WTC11 (cell line): Measurements from ENCODE around the gene KLHL22. TPM values are rescaled to one million over a fixed set of nuclear protein-coding genes. Genes with fewer than 3 reads are reported as not detected.

ENCODE experiments used
- ATF1 ChIP-seq: sonication (generic); formaldehyde crosslinking; IDR thresholded peaks from 2 replicates; pipeline ENCODE4 v1.8.1; 2023; ENCODE audit warnings: mild to moderate bottlenecking, moderate library complexity, missing genetic modification reagents
- CBFB ChIP-seq: sonication (generic); formaldehyde crosslinking; IDR thresholded peaks from 2 replicates; pipeline ENCODE4 v1.8.1; 2022; ENCODE audit warnings: mild to moderate bottlenecking, low read depth, missing genetic modification reagents
- CREB1 ChIP-seq: sonication (generic); formaldehyde crosslinking; IDR thresholded peaks from 2 replicates; pipeline ENCODE4 v1.8.0; 2023; ENCODE audit warnings: mild to moderate bottlenecking, missing genetic modification reagents
- JAZF1 ChIP-seq: fragments of 250-450 bp; sonication (Bioruptor Pico); IDR thresholded peaks from 2 replicates; pipeline ENCODE4 v1.9.0; 2021; ENCODE audit warnings: moderate library complexity, mild to moderate bottlenecking, inconsistent platforms
- KAT7 ChIP-seq: sonication (generic); formaldehyde crosslinking; IDR thresholded peaks from 2 replicates; pipeline ENCODE4 v1.8.1; 2023; ENCODE audit warnings: missing genetic modification reagents, mild to moderate bottlenecking, borderline replicate concordance
- NR1H2 ChIP-seq: sonication (generic); formaldehyde crosslinking; IDR thresholded peaks from 2 replicates; pipeline ENCODE4 v1.9.0; 2021; ENCODE audit warnings: mild to moderate bottlenecking, moderate library complexity, missing genetic modification reagents
- PRRX2 ChIP-seq: fragments of 250-450 bp; sonication (Bioruptor Pico); IDR thresholded peaks from 2 replicates; pipeline ENCODE4 v1.8.0; 2021; ENCODE audit warnings: mild to moderate bottlenecking
- SMAD4 ChIP-seq: sonication (generic); formaldehyde crosslinking; IDR thresholded peaks from 2 replicates; pipeline ENCODE4 v1.8.0; 2022; ENCODE audit warnings: mild to moderate bottlenecking, missing genetic modification reagents
- SOX15 ChIP-seq: fragments of 250-450 bp; sonication (Bioruptor Pico); IDR thresholded peaks from 2 replicates; pipeline ENCODE4 v1.9.0; 2021; ENCODE audit warnings: mild to moderate bottlenecking
- SP1 ChIP-seq: sonication (generic); formaldehyde crosslinking; conservative IDR thresholded peaks from 2 replicates; pipeline ENCODE4 v1.8.1; 2022; ENCODE audit warnings: missing genetic modification reagents
- TEAD4 ChIP-seq: sonication (generic); formaldehyde crosslinking; IDR thresholded peaks from 2 replicates; pipeline ENCODE4 v1.8.0; 2022; ENCODE audit warnings: mild to moderate bottlenecking, missing genetic modification reagents
- ZNF219 ChIP-seq: sonication (generic); formaldehyde crosslinking; IDR thresholded peaks from 2 replicates; pipeline ENCODE4 v1.8.0; 2023; ENCODE audit warnings: missing genetic modification reagents, mild to moderate bottlenecking, borderline replicate concordance
- ZNF317 ChIP-seq: sonication (generic); formaldehyde crosslinking; IDR thresholded peaks from 2 replicates; pipeline ENCODE4 v1.8.1; 2023; ENCODE audit warnings: low read depth, mild to moderate bottlenecking, moderate library complexity, missing genetic modification reagents, borderline replicate concordance
- total RNA-seq: library from RNA; stranded (reverse); gene quantifications from 3 replicates; pipeline ENCODE4 v1.2.3, GENCODE V29; 2021
- TF ChIP-seq, protein P1 (sequence below): sonication (generic); formaldehyde crosslinking; IDR thresholded peaks from 2 replicates; pipeline ENCODE4 v1.8.1; 2023; ENCODE audit warnings: mild to moderate bottlenecking, missing genetic modification reagents, moderate library complexity
- TF ChIP-seq, protein P2 (sequence below): fragments of 250-450 bp; sonication (Bioruptor Pico); IDR thresholded peaks from 2 replicates; pipeline ENCODE4 v1.9.0; 2021; ENCODE audit warnings: mild to moderate bottlenecking
- TF ChIP-seq, protein P3 (sequence below): fragments of 250-450 bp; sonication (Bioruptor Pico); IDR thresholded peaks from 2 replicates; pipeline ENCODE4 v2.1.2; 2022; ENCODE audit warnings: mild to moderate bottlenecking, moderate library complexity
- TF ChIP-seq, protein P4 (sequence below): sonication (generic); formaldehyde crosslinking; IDR thresholded peaks from 2 replicates; pipeline ENCODE4 v1.8.0; 2022; ENCODE audit warnings: missing genetic modification reagents
- TF ChIP-seq, protein P5 (sequence below): sonication (generic); formaldehyde crosslinking; IDR thresholded peaks from 2 replicates; pipeline ENCODE4 v1.8.1; 2023; ENCODE audit warnings: mild to moderate bottlenecking, missing genetic modification reagents
- TF ChIP-seq, protein P6 (sequence below): fragments of 200-600 bp; IDR thresholded peaks from 2 replicates; pipeline ENCODE4 v1.8.0; 2022; ENCODE audit warnings: antibody characterized with exemption

KLHL22 gene
- total RNA-seq, 1 experiment from 2014 or later, result 15.7 TPM

DNA sequence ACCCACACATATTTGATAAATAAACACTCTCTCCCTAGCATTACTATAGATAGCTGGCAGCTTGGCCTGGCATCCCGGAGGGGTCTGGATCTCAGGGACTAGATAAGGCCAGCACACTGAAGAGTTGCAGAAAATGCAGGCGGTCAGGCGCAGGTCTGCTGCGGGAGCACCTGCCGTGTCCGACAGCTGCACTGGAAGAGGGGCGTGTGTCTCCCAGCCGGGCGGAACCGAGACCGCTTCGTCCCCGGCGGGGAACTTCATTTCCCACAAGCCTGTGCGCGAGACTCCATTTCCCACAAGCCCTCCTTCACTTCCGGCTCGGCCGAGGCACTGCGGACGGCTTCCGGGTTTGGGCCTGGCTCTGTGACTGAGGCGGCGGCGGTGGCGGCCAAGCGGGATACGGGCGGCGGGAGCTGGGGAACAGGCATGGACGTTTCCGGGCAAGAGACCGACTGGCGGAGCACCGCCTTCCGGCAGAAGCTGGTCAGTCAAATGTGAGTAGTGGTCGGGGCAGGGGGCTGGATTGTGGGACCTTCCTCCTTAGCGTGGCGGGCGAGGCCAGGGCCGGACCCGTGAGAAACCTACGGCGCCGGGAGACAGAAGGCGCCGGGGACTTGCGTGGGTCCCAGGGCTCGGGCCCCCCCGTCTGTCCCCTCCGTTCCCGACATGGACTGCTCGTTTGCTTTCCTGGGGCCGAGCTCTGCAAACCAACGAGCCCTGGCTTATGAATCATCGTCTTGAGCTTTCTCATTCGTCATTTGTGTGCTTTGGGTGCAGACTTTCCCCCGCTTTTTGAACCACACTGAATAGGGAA, 11.9 kb upstream of the KLHL22 start, which contains the start of gene MED15 (continued):
- TF ChIP-seq, protein P1, sequence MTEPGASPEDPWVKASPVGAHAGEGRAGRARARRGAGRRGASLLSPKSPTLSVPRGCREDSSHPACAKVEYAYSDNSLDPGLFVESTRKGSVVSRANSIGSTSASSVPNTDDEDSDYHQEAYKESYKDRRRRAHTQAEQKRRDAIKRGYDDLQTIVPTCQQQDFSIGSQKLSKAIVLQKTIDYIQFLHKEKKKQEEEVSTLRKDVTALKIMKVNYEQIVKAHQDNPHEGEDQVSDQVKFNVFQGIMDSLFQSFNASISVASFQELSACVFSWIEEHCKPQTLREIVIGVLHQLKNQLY (CRISPR knock-in tag), result no peak
- TF ChIP-seq, protein P2, sequence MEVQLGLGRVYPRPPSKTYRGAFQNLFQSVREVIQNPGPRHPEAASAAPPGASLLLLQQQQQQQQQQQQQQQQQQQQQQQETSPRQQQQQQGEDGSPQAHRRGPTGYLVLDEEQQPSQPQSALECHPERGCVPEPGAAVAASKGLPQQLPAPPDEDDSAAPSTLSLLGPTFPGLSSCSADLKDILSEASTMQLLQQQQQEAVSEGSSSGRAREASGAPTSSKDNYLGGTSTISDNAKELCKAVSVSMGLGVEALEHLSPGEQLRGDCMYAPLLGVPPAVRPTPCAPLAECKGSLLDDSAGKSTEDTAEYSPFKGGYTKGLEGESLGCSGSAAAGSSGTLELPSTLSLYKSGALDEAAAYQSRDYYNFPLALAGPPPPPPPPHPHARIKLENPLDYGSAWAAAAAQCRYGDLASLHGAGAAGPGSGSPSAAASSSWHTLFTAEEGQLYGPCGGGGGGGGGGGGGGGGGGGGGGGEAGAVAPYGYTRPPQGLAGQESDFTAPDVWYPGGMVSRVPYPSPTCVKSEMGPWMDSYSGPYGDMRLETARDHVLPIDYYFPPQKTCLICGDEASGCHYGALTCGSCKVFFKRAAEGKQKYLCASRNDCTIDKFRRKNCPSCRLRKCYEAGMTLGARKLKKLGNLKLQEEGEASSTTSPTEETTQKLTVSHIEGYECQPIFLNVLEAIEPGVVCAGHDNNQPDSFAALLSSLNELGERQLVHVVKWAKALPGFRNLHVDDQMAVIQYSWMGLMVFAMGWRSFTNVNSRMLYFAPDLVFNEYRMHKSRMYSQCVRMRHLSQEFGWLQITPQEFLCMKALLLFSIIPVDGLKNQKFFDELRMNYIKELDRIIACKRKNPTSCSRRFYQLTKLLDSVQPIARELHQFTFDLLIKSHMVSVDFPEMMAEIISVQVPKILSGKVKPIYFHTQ (CRISPR knock-in tag), result no peak
- no peak for TF ChIP-seq KAT7 (CRISPR knock-in tag)
- TF ChIP-seq NR1H2, result no peak
- no peak for TF ChIP-seq ZNF317 (CRISPR knock-in tag)
- TF ChIP-seq PRRX2 (CRISPR knock-in tag), result no peak
- TF ChIP-seq SP1, result peak; percentile 71
- TF ChIP-seq SOX15, result no peak
- no peak for TF ChIP-seq ATF1
- no peak for TF ChIP-seq CBFB (CRISPR knock-in tag)
- no peak for TF ChIP-seq TEAD4 (CRISPR knock-in tag)
- TF ChIP-seq, protein P3, sequence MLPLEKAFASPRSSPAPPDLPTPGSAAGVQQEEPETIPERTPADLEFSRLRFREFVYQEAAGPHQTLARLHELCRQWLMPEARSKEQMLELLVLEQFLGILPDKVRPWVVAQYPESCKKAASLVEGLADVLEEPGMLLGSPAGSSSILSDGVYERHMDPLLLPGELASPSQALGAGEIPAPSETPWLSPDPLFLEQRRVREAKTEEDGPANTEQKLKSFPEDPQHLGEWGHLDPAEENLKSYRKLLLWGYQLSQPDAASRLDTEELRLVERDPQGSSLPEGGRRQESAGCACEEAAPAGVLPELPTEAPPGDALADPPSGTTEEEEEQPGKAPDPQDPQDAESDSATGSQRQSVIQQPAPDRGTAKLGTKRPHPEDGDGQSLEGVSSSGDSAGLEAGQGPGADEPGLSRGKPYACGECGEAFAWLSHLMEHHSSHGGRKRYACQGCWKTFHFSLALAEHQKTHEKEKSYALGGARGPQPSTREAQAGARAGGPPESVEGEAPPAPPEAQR (CRISPR knock-in tag), result no peak
- no peak for TF ChIP-seq ZNF219 (CRISPR knock-in tag)
- no peak for TF ChIP-seq CREB1 (CRISPR knock-in tag)
- TF ChIP-seq, protein P4, sequence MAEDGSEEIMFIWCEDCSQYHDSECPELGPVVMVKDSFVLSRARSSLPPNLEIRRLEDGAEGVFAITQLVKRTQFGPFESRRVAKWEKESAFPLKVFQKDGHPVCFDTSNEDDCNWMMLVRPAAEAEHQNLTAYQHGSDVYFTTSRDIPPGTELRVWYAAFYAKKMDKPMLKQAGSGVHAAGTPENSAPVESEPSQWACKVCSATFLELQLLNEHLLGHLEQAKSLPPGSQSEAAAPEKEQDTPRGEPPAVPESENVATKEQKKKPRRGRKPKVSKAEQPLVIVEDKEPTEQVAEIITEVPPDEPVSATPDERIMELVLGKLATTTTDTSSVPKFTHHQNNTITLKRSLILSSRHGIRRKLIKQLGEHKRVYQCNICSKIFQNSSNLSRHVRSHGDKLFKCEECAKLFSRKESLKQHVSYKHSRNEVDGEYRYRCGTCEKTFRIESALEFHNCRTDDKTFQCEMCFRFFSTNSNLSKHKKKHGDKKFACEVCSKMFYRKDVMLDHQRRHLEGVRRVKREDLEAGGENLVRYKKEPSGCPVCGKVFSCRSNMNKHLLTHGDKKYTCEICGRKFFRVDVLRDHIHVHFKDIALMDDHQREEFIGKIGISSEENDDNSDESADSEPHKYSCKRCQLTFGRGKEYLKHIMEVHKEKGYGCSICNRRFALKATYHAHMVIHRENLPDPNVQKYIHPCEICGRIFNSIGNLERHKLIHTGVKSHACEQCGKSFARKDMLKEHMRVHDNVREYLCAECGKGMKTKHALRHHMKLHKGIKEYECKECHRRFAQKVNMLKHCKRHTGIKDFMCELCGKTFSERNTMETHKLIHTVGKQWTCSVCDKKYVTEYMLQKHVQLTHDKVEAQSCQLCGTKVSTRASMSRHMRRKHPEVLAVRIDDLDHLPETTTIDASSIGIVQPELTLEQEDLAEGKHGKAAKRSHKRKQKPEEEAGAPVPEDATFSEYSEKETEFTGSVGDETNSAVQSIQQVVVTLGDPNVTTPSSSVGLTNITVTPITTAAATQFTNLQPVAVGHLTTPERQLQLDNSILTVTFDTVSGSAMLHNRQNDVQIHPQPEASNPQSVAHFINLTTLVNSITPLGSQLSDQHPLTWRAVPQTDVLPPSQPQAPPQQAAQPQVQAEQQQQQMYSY (CRISPR knock-in tag), result no peak
- TF ChIP-seq JAZF1 (CRISPR knock-in tag), result no peak
- TF ChIP-seq, protein P5, sequence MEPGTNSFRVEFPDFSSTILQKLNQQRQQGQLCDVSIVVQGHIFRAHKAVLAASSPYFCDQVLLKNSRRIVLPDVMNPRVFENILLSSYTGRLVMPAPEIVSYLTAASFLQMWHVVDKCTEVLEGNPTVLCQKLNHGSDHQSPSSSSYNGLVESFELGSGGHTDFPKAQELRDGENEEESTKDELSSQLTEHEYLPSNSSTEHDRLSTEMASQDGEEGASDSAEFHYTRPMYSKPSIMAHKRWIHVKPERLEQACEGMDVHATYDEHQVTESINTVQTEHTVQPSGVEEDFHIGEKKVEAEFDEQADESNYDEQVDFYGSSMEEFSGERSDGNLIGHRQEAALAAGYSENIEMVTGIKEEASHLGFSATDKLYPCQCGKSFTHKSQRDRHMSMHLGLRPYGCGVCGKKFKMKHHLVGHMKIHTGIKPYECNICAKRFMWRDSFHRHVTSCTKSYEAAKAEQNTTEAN (CRISPR knock-in tag), result no peak
- TF ChIP-seq, protein P6, sequence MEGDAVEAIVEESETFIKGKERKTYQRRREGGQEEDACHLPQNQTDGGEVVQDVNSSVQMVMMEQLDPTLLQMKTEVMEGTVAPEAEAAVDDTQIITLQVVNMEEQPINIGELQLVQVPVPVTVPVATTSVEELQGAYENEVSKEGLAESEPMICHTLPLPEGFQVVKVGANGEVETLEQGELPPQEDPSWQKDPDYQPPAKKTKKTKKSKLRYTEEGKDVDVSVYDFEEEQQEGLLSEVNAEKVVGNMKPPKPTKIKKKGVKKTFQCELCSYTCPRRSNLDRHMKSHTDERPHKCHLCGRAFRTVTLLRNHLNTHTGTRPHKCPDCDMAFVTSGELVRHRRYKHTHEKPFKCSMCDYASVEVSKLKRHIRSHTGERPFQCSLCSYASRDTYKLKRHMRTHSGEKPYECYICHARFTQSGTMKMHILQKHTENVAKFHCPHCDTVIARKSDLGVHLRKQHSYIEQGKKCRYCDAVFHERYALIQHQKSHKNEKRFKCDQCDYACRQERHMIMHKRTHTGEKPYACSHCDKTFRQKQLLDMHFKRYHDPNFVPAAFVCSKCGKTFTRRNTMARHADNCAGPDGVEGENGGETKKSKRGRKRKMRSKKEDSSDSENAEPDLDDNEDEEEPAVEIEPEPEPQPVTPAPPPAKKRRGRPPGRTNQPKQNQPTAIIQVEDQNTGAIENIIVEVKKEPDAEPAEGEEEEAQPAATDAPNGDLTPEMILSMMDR, result no peak
- TF ChIP-seq SMAD4 (CRISPR knock-in tag), result no peak
- TF ChIP-seq, all 79 proteins: peak for 13
